ENCODE results near the gene METTL8.

The METTL8 gene

GRCh38 chr2:171308280-171309054 is 125.3 kb downstream of the METTL8 start:
- DNase-seq, result no peak

DNA sequence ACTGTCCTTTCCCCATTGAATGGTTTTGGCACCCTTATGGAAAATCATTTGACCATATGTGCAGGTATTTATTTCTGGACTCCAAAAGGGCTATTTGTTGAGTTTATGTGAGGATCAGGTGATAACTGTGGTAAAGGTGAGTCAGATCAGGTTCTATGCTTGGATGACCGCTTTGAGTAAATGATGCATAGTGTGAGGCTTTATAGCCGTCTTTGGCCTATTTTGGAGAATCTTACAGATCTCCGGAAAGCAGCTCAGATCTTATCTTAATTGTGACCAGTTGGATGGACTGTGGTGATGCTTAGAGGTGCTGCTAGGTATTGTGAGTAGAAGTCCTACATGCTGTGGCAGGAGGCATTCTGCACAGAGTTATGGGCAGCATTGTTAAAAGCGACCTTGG is 126.2 kb downstream of the METTL8 start:
- no peak for DNase-seq

DNA sequence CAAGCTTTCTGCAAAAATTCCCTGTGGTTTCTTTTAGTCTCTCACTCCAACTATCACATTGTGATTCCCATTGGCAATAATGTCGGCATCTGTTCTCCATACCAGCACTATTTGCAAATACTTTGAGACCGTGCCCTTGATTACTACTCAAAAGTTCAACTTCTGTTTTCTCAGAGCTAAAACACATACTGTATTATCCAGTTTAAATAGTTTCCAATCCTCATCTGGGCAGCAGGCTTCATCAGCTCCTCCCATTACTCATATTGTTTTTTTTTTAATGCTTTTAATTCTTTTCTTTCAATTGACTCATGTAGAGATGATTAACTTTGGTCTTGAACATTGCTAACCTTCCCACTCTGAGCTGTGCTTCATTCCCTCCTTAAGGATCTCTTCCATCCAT is 135.8 kb downstream of the METTL8 start:
- no peak for DNase-seq

DNA sequence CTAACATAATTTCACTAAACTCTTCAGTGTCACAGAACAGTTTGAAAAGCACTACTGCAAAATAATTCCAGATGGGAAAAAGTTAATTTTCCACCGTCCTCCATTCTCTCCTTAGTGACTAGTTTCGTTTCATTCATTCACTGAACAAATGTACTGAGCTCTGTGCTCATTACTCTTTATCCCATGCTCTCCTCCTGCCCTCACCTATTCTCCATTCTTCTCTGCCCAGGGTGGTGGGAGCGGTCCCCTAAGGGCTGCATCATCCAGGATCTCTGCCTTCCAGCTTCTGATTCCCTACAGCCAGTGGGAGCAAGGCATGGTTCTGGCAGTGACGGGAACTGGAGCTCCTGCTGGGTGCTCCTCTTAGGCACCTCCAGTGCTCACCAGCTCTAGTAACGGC is 139.2 kb downstream of the METTL8 start:
- no peak for DNase-seq

- no peak for DNase-seq
Observed at GRCh38 chr2:171293661-171294060, 140.1 kb downstream of the METTL8 start.

DNA sequence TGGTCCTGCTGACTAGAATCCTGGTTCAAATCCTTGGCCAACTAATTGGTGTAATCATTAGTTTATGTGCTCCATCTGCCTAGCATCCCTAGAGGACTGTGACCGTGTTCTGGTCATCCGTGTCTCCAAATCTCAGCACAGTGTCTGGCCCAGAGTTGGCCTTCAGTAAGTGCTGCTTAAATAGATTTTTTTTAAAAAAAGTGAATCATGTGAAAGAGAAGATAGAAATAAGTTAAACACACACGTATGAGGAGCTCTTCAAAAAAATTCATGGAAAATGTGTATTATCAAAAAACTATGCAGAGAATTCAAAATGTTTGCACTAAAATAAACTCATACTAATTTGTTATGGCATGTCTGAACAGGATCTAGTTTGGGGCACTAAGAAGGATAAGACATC is 143.8 kb downstream of the METTL8 start:
- no peak for DNase-seq

DNA sequence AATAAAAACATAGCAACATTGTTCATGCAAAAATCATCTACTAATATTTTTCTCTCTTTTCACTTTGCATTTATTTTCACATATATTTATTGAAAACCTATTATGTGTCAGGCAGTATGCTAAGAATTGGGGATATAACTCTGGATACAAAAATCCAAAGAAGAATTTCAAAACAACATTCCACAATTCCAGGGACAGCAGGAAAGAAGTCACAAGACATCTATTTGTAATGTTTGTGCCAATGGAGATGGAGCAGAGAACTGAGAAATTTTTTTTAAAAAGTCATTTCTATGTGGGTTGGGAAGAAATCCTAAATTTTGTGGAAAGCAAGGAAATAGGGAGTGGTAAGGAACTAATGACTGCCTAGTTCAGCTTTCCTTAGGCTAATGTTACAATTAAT is 144.5 kb downstream of the METTL8 start:
- DNase-seq, result no peak

DNA sequence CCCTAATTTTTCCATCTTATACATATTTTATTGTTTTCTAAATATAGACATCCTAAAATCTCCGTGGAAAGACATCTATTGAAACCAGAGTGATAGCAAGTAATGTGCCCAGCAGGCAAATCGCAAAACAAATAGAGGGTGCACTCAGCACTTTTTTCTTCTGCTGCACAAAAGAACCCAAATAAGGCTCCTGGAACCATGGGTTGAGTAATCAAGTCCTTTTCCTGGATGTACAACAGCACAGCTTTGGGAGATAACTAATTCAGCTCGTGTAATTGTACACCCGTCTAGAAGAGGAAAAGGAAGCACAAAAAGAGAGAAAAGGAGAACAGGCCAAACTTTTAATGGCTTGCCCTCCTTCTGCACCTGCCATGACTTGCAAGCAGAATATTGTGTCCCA is 146.2 kb downstream of the METTL8 start:
- no peak for DNase-seq

DNA sequence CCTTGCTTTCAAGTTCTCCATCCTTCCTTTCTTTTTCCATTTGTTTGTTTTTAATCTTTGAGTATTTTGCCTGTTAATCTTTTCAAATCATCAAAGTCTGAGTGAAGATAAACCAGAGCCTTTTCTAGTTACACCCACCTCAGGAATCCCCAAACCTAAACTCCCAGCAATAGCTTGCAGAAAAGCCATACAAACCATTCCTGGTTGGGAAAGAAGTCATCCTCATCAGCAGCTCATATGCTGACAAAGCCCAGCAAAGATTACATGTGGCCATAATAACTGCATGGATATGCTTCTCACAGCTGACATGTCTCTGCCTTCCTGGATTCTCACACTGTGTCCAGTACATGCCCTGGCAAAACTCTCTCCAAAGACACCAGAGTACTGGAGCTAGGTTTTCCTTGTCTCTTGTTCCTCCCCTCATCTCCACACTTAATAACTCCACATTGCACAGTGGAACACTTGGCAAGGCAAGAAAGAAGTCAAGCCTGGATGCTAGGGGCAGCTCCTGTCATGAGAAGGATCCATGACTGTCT is 146.7 kb downstream of the METTL8 start:
- DNase-seq, result no peak

- DNase-seq, result no peak
Observed at GRCh38 chr2:171281110-171281509, 152.7 kb downstream of the METTL8 start.

DNA sequence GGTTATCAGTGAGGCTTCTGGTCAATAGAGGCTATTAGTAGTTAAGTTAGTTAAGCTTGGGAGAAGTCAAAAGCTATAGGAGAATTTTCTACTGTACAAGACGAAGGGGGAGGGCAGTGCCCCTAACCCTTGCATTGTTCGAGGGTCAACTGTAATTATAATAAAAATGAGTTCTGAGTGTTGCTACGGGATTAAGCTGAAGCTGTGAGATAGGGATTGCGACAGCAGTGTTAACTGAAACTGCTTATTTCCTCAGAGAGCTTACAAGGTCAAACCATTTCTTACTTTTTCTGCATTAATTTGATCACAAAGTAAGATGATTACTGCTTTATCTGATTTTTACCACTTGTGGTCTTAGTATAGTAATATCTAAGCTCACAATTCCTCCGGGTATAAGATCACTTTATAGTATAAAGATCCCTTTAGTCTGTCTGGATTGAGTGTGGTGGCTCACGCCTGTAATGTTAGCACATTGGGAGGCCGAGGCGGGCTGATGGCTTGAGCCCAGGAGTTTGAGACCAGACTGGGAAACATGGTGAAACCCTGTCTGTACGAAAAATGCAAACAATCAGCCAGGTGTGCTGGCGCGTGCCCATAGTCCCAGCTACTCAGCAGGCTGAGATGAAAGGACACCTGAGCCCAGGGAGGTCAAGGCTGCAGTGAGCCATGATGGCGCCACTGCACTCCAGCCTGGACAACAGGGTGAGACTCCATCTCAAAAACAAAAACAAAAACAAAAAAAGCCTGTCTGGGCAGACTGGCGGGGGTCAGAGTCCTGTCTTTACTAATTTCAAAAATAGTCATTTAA is 153.6 kb downstream of the METTL8 start:
- DNase-seq, result no peak

DNA sequence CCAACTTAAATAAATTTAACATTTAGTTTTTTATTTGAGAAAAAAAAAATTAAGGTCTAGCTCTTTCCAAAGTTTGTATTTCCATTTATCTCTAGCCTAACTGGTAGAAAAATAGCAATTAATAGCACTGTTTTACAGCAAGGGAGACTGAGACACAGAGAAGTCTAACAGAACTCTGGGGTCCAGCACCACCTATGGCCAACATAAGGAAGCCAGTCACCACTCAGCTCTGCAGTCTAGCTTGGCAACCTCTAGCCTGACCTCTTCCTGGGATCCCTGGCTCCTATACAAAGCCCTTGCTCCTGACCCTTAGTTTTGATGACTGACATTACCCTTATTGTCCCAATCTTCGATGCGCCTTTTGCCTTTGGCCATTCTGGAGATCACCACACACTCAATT is 159.0 kb downstream of the METTL8 start:
- DNase-seq, result no peak

DNA sequence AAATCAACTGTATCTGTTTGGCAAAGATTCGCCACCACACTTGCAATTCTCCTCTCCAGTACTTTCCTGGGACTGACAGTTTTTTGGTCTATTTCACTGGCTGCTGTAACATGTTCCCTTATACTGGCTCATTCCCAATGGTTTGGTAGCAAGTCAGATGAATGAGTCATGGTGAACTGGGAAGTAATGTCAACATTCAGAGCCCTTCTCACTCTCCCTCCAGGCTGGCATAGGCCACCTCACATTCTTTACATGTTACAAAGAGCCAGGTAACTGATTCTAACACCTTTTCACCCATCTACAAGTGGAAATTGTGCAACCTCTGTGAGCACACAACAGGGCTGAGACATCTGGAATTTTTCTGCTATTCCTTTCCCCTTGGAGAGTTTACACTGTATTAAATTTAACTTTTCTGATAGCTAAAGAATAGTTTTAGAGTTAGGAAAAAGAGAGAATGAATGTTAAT is 161.8 kb downstream of the METTL8 start:
- DNase-seq, result peak; percentile 33 to 34

GRCh38 chr2:171271386-171271785 is 162.4 kb downstream of the METTL8 start:
- no peak for DNase-seq

- DNase-seq, result no peak
Observed at GRCh38 chr2:171267855-171268629, 165.7 kb downstream of the METTL8 start.
